Panc1 (cell line): ENCODE results near the gene BICD1. TPM values are rescaled to one million over a fixed set of nuclear protein-coding genes. Genes with fewer than 3 reads are reported as not detected.
A peak's percentile ranks its signal among the peaks of the same experiment; 100 is the strongest.

ENCODE experiments used
- ATAC-seq: fragments of 200-7000 bp; cut with Tn5 transposase; 2 replicates; pipeline ENCODE4 v1.9.1; 2020; ENCODE audit warnings: mild to moderate bottlenecking, moderate library complexity
- BruUV-seq: library from RNA; stranded (reverse); fragments of 400-500 nt; replicated peaks from 2 replicates; lab custom pipeline; 2021; lab: Mats Ljungman, UMichigan
- CTCF ChIA-PET: fragments of 300-600 bp; sonication (Branson Sonifier 250); formaldehyde crosslinking; loops from one replicate; lab custom pipeline; 2022; ENCODE audit warnings: antibody characterized with exemption; lab: Charles Lee
- POLR2A ChIA-PET: fragments of 300-600 bp; sonication (Branson Sonifier 250); formaldehyde crosslinking; loops from one replicate; lab custom pipeline; 2022; ENCODE audit warnings: antibody characterized with exemption; lab: Charles Lee
- DNase-seq: peaks from one replicate; pipeline ENCODE4 v3.0.0-alpha.2; 2010; ENCODE audit warnings: low read depth, low spot score
- H3K27ac ChIP-seq: 2 replicates; pipeline ENCODE4 v1.5.1; 2011; ENCODE audit warnings: mild to moderate bottlenecking, low read length, inconsistent platforms
- H3K27me3 ChIP-seq: fragments of 200-500 bp; sonication (Bioruptor generic); 2 replicates; pipeline ENCODE4 v1.6.0; 2014; ENCODE audit warnings: low read length, inconsistent platforms; ENCODE audit not compliant: control insufficient read depth, insufficient read depth
- H3K36me3 ChIP-seq: fragments of 200-500 bp; sonication (Bioruptor generic); 2 replicates; pipeline ENCODE4 v1.5.1; 2014; ENCODE audit warnings: inconsistent platforms, mild to moderate bottlenecking, low read length, moderate library complexity; ENCODE audit not compliant: control insufficient read depth, insufficient read depth
- H3K4me1 ChIP-seq: 2 replicates; pipeline ENCODE4 v1.5.1; 2011; ENCODE audit warnings: inconsistent platforms, mild to moderate bottlenecking, low read length, moderate library complexity; ENCODE audit not compliant: control insufficient read depth, insufficient read depth
- H3K4me3 ChIP-seq, 2 experiments: 2 replicates each; pipeline ENCODE4 v1.5.1; 2011 to 2012; ENCODE audit warnings: low read depth in 2 of 2, low read length in 2 of 2, mild to moderate bottlenecking in 2 of 2, inconsistent platforms in 1 of 2, moderate library complexity in 1 of 2
- H3K9me3 ChIP-seq: fragments of 200-500 bp; sonication (Bioruptor generic); 2 replicates; pipeline ENCODE4 v1.5.1; 2014; ENCODE audit warnings: low read depth, mild to moderate bottlenecking, inconsistent platforms, low read length, moderate library complexity; ENCODE audit not compliant: control insufficient read depth, insufficient read depth
- CTCF ChIP-seq: fragments of 450-650 bp; IDR thresholded peaks from 2 replicates; pipeline ENCODE4 v1.5.1; 2017; ENCODE audit warnings: mild to moderate bottlenecking
- POLR2AphosphoS5 ChIP-seq: IDR thresholded peaks from 2 replicates; pipeline ENCODE4 v1.6.1; 2012; ENCODE audit warnings: mild to moderate bottlenecking, low read depth, low read length, moderate library complexity
- REST ChIP-seq, 2 experiments: IDR thresholded peaks; 2 replicates each; pipeline ENCODE4 v1.6.1; 2011 to 2012; ENCODE audit warnings: low read depth in 2 of 2, control low read depth in 1 of 2, low read length in 1 of 2, mild to moderate bottlenecking in 1 of 2, moderate library complexity in 1 of 2; ENCODE audit not compliant: insufficient read depth in 1 of 2
- SIN3A ChIP-seq: IDR thresholded peaks from 2 replicates; pipeline ENCODE4 v1.6.1; 2012; ENCODE audit warnings: low read depth, mild to moderate bottlenecking, low read length, moderate library complexity, borderline replicate concordance; ENCODE audit not compliant: insufficient read depth
- TCF7L2 ChIP-seq: IDR thresholded peaks from 2 replicates; pipeline ENCODE4 v1.6.1; 2011; ENCODE audit warnings: mild to moderate bottlenecking, low read depth, low read length, inconsistent platforms
- in situ Hi-C: cut with HindIII; loops from 2 replicates; pipeline ENCODE4 v1.10.0; 2016; ENCODE audit warnings: low sequenced_read_pairs, low pct_unique_long_range_greater_than_20kb
- intact Hi-C: fragments of 100-400 bp; cut with micrococcal nuclease; formaldehyde crosslinking; loops from one replicate; pipeline ENCODE4 v1.10.0; 2022; ENCODE audit not compliant: unreplicated experiment
- total RNA-seq: library from RNA; stranded (reverse); gene quantifications from one replicate; pipeline ENCODE4 v1.2.1, GENCODE V29; 2021; ENCODE audit not compliant: unreplicated experiment

Gene BICD1
- total RNA-seq, 1 experiment from 2014 or later, result 40.0 TPM

GRCh38 chr12:32344047-32344446 is 237.4 kb downstream of the BICD1 start:
- Histone ChIP-seq H3K27me3 (no peaks in the 10 kb centered on the region), H3K9me3 (no peaks in the 10 kb centered on the region), H3K36me3 (no peaks in the 10 kb centered on the region), H3K4me1 (no peaks in the 10 kb centered on the region), H3K4me3 (no peak overlapping the region), H3K27ac (no peak overlapping the region)
- no peak for TF ChIP-seq POLR2AphosphoS5
- no peak for TF ChIP-seq SIN3A
- TF ChIP-seq REST (IDR thresholded peaks at IDR 0.05; ENCODE audit: insufficient read depth in 1 of 2, low read depth in 2 of 2, low read length in 1 of 2), result no peak
- TF ChIP-seq CTCF, result peak; percentile 50
- ATAC-seq (no peak), DNase-seq (no peak)
- intact Hi-C loops (no loop called here), in situ Hi-C loops (no loop called here)
- BruUV-seq, result no TSS peak
- ChIA-PET CTCF (interaction anchor here (0.6 kb wide), 1 partner anchor 133 kb away, joined by 5 read pairs; no protein-coding TSS in a partner anchor), POLR2A (interaction anchor here (0.6 kb wide), 1 partner anchor 30 kb away, joined by 3 read pairs; no protein-coding TSS in a partner anchor)

- no peak overlapping the region for H3K27ac ChIP-seq
- intact Hi-C loops (no loop called here), in situ Hi-C loops (no loop called here)
- DNase-seq (no peak), ATAC-seq (no peak)
- no TSS peak for BruUV-seq
- CTCF ChIA-PET, result no interaction called here
- H3K4me1 ChIP-seq, result no peaks in the 10 kb centered on the region
- POLR2A ChIA-PET, result no interaction called here
- no peaks in the 10 kb centered on the region for H3K9me3 ChIP-seq
- no peak for TF ChIP-seq POLR2AphosphoS5
- TF ChIP-seq SIN3A, result no peak
- TF ChIP-seq REST (IDR thresholded peaks at IDR 0.05; ENCODE audit: insufficient read depth in 1 of 2, low read depth in 2 of 2, low read length in 1 of 2), result no peak
- no peak for TF ChIP-seq CTCF
- no peak for TF ChIP-seq TCF7L2
- H3K27me3 ChIP-seq, result no peaks in the 10 kb centered on the region
- H3K4me3 ChIP-seq, result no peak overlapping the region
- H3K36me3 ChIP-seq, result no peaks in the 10 kb centered on the region
Measured at GRCh38 chr12:32353540-32353939, 246.9 kb downstream of the BICD1 start.
